GM21825 (cell line): ENCODE data around the gene ZNF423.
A peak's percentile ranks its signal among the peaks of the same experiment; 100 is the strongest.

Source experiments
- ATAC-seq: cut with Tn5 transposase; IDR thresholded peaks from one replicate; pipeline ENCODE4 v1.9.1; 2021; ENCODE audit warnings: mild to moderate bottlenecking, moderate library complexity; ENCODE audit not compliant: unreplicated experiment

ZNF423 gene

DNA sequence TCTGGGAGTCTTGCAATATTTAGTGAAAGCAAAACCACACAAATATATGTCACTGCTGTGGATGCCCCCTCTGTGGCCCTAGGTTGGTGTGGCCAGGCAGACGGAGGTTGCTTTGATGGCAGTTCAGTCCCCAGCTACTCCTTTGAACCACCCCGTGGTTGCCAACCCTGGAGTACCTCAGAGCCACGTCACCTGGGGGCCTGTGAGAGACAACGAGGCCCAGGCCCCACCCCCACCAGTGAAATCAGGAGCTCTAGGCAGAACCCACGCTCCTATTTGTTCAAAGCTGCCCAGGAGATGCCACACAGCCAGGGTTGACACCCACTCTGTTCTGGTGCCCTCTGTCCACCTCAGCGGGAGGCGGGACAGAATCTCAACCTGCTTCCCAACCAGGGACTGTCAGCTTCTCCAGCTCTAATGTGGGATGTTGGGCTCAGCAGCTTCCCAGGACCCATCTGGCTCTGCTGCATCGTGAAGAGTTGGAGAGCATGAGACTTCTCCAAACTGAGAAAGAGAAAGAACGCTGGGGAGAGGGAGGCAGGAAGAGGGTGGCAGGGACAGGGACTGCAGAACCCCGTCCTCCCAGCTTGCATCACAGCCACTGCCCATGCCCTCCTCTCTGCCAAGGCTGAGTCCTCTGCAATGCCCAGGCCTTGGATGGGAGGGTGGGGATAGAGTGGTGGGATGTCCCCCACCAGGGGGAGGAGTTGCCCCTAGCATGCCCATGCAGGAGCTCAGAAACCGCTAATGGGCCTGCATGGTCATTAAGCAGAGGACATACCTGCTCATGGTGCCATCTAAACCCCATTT is 400.5 kb downstream of the ZNF423 start:
- no peak for ATAC-seq

DNA sequence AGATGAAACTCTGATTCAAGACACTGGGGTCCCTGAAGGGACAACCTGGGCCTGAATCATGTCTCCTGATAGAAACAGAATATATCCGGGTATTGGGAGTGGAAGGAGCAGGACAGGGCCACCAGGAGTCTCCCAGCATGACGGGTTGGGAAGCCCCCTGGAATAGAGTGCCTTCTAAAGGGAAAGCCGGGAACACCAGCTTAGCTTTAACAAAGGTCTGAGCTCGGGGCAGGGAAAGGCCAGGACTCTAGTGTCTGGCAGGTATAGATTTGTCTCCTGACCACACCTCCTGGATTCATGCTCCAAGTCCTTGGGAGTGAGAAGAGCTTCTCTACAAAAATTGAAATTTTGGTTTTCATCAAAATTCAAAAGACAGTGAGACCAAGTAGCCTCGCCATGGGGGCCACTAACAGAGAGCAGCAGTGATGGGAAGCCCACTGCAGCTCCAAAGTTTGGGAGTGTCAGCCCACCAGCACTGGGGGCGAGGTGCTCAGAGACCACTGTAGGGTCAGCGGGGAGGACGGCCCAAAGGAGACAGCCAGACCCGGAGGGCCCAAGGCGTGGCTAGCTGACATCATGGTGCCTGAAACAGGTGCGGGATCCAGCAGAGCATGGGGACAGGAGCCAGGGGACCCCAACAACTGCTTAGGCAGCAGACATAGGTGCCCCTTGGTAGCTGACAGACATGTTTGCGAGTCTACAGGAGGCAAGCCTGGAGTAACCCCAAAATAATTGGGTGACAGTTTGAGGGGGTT is 401.3 kb downstream of the ZNF423 start:
- no peak for ATAC-seq

DNA sequence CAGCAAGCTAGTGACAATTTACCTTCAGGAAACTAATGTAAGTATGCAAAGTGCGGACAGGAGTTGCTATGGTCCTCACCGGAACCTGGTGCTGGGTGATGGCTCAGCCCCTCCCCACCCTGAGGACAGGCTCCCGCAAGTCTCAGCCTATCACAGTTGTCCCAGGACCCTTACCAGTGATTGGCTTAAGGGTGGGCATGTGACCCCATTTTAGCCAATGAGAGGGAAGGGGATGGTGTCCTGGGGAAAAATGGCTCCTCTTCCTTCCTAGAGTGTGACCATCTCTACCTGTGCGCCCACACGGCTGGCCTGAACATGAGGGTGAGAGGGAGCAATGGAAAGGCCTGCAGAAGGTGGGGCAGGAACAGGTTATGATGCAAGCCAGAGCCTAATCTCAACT is 401.9 kb downstream of the ZNF423 start:
- ATAC-seq = no peak

DNA sequence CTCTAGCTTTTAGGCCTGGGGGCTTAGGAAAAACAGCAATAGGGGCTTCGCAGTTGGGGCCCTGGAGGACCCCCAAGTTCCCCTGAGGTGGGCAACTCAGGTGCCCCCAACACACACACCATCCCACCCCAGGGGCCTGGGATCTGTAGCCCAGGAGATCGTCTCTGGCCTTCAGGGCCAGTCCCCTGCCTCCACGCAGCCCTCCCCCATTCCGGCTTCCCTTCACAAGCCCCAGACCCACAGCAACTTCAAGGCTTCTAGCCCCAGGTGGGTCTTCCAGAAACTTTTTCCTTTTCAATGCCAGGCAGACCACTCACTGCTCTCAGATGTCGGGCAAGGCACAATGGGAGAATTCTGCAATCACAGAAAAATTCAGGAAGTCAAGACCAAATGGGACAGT is 402.9 kb downstream of the ZNF423 start:
- ATAC-seq = no peak

DNA sequence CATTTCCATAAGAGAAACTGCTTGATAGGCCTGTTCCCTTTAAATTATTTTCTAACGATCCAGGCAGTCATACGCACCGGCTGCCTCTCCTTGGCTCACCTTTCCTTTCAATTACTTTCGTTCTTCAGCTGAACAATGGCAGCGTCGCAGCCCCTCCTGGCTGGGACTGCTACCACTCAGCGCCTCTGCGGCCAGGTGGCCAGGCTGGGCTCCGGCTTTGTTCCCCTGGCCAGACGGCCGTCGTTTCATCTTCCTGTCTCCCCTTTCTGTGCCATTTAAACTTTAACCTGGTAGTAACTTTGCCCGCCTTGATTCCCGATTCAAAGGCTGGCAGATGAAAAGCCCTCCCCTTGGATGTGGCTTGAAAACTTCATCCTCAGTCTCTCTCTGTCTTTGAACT is 403.3 kb downstream of the ZNF423 start:
- ATAC-seq = no peak

DNA sequence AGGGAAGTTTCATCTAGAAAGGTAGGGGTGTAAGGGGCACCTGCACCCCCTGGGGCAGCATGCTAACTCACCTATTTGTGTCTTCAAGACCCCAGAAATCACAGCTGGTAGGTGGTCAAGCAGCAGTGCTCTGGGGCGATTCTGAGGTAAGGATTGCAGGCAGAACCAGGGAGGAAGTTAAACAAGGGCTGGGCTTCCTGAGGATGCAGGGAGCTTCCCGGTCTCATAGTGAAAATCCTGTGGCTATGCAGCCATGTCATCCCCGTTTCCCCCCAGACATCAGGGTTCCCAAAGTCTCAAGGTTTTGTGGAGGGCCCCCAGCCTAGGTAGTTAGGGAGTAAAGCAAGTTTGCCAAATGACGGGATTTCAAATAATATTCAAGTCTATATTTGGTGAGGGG is 403.8 kb downstream of the ZNF423 start:
- no peak for ATAC-seq

DNA sequence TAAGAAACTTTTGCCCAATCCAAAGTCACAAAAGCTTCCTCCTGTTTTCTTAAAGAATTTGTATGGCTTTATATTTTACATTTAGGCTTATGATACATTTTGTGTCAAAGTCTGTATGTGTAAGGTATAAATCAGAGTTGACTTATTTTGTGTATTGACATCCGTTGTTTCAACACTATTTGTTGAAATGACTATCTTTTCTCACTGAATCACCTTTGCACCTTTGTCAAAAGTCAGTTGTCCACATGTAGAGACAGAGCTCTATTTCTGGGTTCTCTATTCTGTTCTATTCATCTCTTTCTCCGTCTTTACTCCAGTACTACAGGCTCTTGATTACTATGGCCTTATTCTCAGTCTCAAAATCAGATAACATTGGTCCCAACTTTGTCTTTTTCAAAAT is 409.1 kb downstream of the ZNF423 start:
- ATAC-seq = no peak

DNA sequence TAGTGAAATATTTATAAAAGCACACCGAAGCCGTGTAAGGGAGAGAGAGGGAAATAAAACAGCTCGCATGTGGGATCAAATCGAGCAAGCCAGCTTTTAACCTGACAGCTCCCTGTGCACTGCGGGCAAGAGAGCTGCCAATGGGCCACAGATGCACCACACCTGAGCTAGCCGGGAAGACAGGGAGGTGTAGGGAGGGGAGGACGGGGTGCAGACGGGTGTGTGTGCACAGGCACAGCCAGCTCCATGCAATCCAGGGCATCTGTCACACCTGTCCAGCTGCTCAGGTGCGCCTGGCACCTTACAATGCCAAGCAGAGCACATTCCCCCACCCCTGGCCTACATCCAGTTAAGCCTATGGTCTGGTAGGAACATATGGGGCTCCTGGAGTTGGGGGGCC is 412.3 kb downstream of the ZNF423 start:
- no peak for ATAC-seq

DNA sequence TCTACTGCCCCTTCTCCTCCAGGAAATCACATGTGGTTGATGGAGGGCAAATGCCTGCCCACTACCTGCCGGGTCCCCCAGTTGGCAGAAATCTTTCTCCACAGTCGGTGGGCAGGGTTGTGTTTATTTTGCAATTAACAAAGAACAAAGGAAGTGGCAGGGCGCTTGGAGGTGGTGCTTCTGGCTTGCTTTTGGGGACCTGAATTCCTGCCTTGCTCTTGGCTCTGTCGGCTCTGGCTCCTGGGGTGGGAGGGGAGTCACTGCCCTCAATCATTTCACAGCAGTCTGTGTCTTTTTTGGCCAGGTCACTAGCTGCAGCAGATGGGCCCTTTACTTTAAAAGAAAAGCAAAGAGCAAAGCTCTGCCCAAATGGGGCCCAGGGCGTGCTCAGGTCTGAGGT is 413.1 kb downstream of the ZNF423 start:
- no peak for ATAC-seq

DNA sequence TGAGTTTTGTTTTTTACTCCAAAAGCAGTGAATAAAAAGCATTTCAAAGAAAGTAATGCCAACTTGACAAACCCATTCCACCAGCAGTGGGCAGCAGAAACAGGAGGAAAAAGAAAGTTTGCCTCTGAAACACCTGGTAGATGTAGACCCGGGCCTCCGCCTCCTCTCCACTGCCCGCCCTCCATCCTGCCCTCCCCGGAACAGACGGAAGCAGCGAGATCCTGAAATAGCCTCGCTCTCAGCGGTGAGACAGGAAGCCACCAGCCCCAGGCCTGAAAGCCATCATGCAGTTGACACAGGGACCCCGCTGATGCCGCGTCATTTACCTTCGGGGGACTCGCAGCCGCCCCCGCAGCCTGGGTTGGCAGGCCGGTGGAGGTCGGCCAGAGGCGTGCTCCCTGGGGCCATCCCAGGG is 414.5 kb downstream of the ZNF423 start:
- ATAC-seq = peak; percentile 99

DNA sequence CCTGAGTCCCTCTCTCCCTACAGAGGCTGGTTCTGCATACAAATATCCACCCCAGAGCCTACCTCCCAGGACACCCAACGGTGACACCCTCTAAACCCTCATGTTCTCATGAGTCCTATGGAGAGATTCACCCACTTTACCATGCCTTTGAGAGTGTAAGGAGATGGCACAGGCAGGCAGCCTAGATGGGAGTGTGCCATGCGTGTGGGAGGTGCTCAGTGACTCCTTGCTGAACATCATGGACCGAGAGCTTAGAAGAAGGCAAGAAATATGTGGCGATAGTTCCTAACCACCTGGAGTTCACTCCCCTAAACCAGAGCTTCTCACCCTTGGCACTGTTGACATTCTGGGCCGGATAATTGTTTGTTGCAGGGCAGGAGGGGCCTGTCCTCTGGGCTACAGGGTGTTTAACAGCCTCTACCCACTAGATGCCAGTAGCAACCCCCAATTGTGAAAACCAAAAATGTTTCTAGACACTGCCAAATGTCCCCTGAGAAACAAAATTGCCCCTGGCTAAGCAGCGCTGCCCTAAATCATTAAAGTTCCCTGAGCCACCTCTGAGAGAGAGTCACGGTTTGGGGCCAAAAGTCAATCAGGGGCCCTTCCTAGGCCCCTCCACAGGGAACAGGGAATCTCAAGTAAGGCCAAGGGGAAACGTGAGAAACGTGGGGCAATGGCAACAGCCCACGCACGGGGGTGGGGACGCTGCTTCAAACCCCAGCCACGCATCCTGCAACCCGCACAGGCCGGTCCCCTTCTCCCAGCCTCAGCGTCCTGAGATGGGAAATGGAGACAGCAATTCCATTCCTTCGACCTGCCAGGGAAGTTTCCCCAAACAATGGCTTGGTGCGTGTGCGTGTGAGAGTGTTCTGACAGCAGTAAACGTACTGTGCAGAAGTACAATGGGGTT is 415.5 kb downstream of the ZNF423 start:
- ATAC-seq = no peak

DNA sequence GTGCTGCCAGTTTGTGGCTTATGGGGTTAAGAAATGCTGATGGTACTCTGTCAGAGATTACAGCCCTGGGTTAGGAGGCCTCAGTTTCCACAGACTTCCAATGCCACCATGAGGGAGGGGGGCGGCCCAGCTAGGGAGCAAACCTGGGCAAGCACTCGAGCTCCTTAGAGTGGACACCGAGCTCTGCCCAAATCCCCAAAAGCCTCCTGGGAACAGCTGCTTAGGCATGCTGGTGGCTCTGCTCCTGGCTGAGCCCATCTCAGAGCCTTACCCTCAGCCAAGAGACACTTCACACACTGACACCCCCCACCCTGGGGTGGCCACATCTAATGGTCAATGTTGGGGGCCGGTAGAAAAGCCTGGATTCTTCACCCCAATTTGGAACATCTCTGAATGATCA is 416.2 kb downstream of the ZNF423 start:
- ATAC-seq = no peak

DNA sequence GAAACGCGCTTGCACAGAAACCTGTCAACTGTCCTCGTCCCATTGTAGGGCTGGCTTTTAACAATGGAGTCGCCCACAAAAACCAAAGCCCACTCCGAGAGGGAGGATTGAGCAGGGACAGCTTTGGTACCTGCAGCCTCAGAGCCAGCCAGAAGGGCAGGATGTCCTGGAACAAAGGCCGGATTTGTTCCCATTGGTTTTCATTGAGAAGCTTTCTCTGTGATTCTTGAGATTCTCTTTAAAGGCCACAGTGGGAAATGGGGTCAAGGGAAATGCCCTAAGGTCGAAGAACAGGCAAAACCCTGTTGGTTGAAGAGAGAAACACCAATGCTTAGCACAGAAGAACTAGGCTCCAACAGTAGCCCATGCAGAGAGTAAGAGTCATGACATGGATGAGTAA is 416.9 kb downstream of the ZNF423 start:
- ATAC-seq = no peak
